ENCODE results near the gene CSNK1A1L. TPM values are rescaled to one million over a fixed set of nuclear protein-coding genes. Genes with fewer than 3 reads are reported as not detected.

The CSNK1A1L gene
- not detected for total RNA-seq

GRCh38 chr13:37105251-37105714 is at the start of gene CSNK1A1L:
Gene CSNK1A1L, minus strand, starts transcription at chr13:37105664. Its CDS starts 408 bp downstream, at chr13:37105256.
- H3K4me3 ChIP-seq = no peak within 1 kb of the TSS
- no peaks in the 10 kb centered on the region for H3K9me3 ChIP-seq
- DNase-seq = no peak
- WGBS, 2 donors = 91% methylated on average over 23 of the region's 26 CpGs; no CpG with 5 or more reads in 1 of the 2 donors
- no peaks in the 10 kb centered on the region for H3K36me3 ChIP-seq
- H3K27ac ChIP-seq = no peak within 1 kb of the TSS
- H3K27me3 ChIP-seq = no peaks in the 10 kb centered on the region
- TF ChIP-seq POLR2A (IDR thresholded peaks at IDR 0.05) (no peak), CTCF (IDR thresholded peaks at IDR 0.05) (no peak)
- intact Hi-C loops (cut with DNase I) = loop anchor here (10.0 kb wide), 1 partner anchor 500 kb away; no protein-coding TSS in a partner anchor
- peaks cover 0 to 10% (median 0%) of the 10 kb centered on the region in 3 donors for H3K4me1 ChIP-seq

GRCh38 chr13:37149380-37149779 is 43.9 kb upstream of the CSNK1A1L start:
- Histone ChIP-seq H3K4me1 (no peaks in the 10 kb centered on the region), H3K36me3 (no peaks in the 10 kb centered on the region), H3K4me3 (no peak overlapping the region), H3K27ac (no peak overlapping the region), H3K27me3 (no peaks in the 10 kb centered on the region), H3K9me3 (no peaks in the 10 kb centered on the region)
- WGBS, 2 donors = 50 to 53% methylated on average over 3 of the region's 3 CpGs
- intact Hi-C loops (cut with DNase I) = no loop called here
- no peak for TF ChIP-seq CTCF (IDR thresholded peaks at IDR 0.05)
- no peak for TF ChIP-seq POLR2A (IDR thresholded peaks at IDR 0.05)
- no peak for DNase-seq

GRCh38 chr13:37148501-37148900 is 43.0 kb upstream of the CSNK1A1L start:
- Histone ChIP-seq H3K4me3 (no peak overlapping the region), H3K4me1 (no peaks in the 10 kb centered on the region), H3K9me3 (no peaks in the 10 kb centered on the region), H3K27me3 (no peaks in the 10 kb centered on the region), H3K27ac (no peak overlapping the region), H3K36me3 (no peaks in the 10 kb centered on the region)
- no peak for TF ChIP-seq CTCF (IDR thresholded peaks at IDR 0.05)
- intact Hi-C loops (cut with DNase I) = no loop called here
- WGBS, 2 donors = 61 to 70% methylated on average over 2 of the region's 2 CpGs
- no peak for DNase-seq

- Histone ChIP-seq H3K9me3 (no peaks in the 10 kb centered on the region), H3K27me3 (no peaks in the 10 kb centered on the region), H3K4me3 (no peak overlapping the region), H3K4me1 (no peaks in the 10 kb centered on the region), H3K36me3 (no peaks in the 10 kb centered on the region), H3K27ac (no peak overlapping the region)
- TF ChIP-seq POLR2A (IDR thresholded peaks at IDR 0.05) (no peak), CTCF (IDR thresholded peaks at IDR 0.05) (no peak)
- no peak for DNase-seq
- intact Hi-C loops (cut with DNase I) = no loop called here
Observed at GRCh38 chr13:37144661-37145060, 39.2 kb upstream of the CSNK1A1L start.

- no peaks in the 10 kb centered on the region for H3K4me1 ChIP-seq
- 13 to 24% methylated on average over 1 of the region's 1 CpG for WGBS, 2 donors
- no peak for DNase-seq
Observed at GRCh38 chr13:37143911-37144310, 38.4 kb upstream of the CSNK1A1L start.

More at GRCh38 chr13:37143911-37144310, 38.4 kb upstream of the CSNK1A1L start:
- no peak overlapping the region for H3K27ac ChIP-seq
- no peak for TF ChIP-seq CTCF (IDR thresholded peaks at IDR 0.05)
- intact Hi-C loops (cut with DNase I) = no loop called here
- H3K36me3 ChIP-seq = no peaks in the 10 kb centered on the region
- H3K9me3 ChIP-seq = no peaks in the 10 kb centered on the region
- no peak overlapping the region for H3K4me3 ChIP-seq
- H3K27me3 ChIP-seq = no peaks in the 10 kb centered on the region

All from esophagus squamous epithelium (tissue), 5 donors.